Measurements from ENCODE around the gene DHX9.

- TF ChIP-seq EZH2 (IDR thresholded peaks at IDR 0.05; ENCODE audit: borderline replicate concordance, low read depth, low read length, severe bottlenecking) (no peak), CTCF (IDR thresholded peaks at IDR 0.05; ENCODE audit: borderline replicate concordance, extremely low read depth, low read length, poor library complexity, severe bottlenecking) (no peak)
Observed at GRCh38 chr1:182917378-182917777, 78.2 kb downstream of the DHX9 start.

All from DND-41 (cell line).